ENCODE data around the gene PPP6R1. TPM values are rescaled to one million over a fixed set of nuclear protein-coding genes. Genes with fewer than 3 reads are reported as not detected.

The PPP6R1 gene
- total RNA-seq, 1 experiment from 2014 or later = 134 TPM

DNA sequence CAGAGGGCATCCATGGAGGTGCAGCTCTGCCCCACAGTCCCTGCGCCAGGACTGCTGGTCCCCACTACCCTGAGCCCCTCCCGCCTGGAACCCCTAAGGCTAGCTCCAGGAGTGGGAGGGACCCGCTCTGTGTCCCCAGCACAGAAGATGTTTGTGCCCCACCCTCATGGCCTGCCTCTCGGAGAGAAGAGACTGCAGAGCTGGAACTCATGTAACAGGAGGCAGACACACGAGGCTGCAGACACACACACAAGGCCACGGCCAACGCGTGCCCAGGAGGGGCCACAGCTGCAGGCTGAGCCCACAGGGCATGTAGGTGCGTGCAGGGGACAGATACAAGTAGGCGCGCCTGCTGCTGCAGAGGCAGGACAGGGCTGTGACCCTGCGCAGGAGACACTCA, 19.8 kb downstream of the PPP6R1 start:
- H3K9me2 ChIP-seq (replicated peaks; ENCODE audit: insufficient read depth, low read length) = no peaks in the 10 kb centered on the region

DNA sequence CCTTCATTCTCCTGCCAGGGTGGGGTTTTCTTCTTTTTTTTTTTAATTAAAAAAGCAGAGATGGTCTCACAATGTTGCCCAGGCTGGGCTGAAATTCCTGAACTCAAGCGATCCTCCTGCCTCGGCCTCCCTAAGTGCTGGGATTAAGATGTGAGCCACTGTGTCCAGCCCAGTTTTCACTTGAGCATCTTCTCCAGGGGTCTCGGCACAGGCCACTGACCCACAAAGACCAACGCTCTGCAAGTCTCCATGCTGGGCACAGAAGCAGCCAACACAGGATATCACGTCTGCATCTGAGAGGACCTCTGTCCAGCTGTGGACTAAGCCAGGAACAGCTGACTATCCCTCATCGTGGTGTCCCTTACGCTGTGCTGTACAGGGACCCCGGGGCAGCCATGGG, 20.8 kb downstream of the PPP6R1 start:
- DNase-seq = no peak
- H4K20me1 ChIP-seq (ENCODE audit: insufficient read depth, low read depth, low read length) = peaks cover 60% of the 10 kb centered on the region

More for the DNA sequence above, 19.8 kb downstream of the PPP6R1 start:
- no peak overlapping the region for H2AFZ ChIP-seq (ENCODE audit: low read length)
- peaks cover 61% of the 10 kb centered on the region for H4K20me1 ChIP-seq (ENCODE audit: insufficient read depth, low read depth, low read length)
- H3K36me3 ChIP-seq (ENCODE audit: insufficient read depth, low read length) = peaks cover 74% of the 10 kb centered on the region
- H3K27me3 ChIP-seq (ENCODE audit: low read length) = no peaks in the 10 kb centered on the region
- peaks cover 54% of the 10 kb centered on the region for H3K79me2 ChIP-seq (ENCODE audit: low read length)
- H3K4me3 ChIP-seq (ENCODE audit: low read length) = no peak overlapping the region
- no peak for DNase-seq
- no peak overlapping the region for H3K27ac ChIP-seq (ENCODE audit: low read length)
- H3K9ac ChIP-seq (ENCODE audit: low read length) = no peak overlapping the region
- no peak overlapping the region for H3K4me2 ChIP-seq (ENCODE audit: low read depth, low read length, poor library complexity, severe bottlenecking)
- no peaks in the 10 kb centered on the region for H3K9me3 ChIP-seq (ENCODE audit: low read length)
- H3K4me1 ChIP-seq (ENCODE audit: low read length) = no peaks in the 10 kb centered on the region

DNA sequence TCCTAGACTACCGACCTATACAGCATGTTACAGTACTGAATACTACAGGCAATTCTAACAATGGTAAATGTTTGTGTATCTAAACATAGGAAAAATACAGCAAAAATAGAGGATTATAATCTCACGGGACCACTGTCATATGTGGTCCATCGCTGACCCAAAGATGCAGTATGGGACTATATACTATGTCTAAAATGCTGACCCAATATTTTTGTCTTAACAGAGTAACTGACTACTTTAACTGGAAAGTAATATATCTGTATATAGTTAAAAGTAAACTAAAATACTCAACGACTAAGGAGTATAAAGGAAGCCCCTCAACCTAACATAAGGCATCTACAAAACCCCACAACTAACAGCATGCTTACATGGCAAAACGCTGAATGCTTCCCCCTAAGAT, 25.8 kb downstream of the PPP6R1 start:
- H3K4me3 ChIP-seq (ENCODE audit: low read length) = no peak overlapping the region
- H3K9ac ChIP-seq (ENCODE audit: low read length) = no peak overlapping the region
- peaks cover 51% of the 10 kb centered on the region for H4K20me1 ChIP-seq (ENCODE audit: insufficient read depth, low read depth, low read length)

More for the DNA sequence above, 20.8 kb downstream of the PPP6R1 start:
- H3K4me1 ChIP-seq (ENCODE audit: low read length) = no peaks in the 10 kb centered on the region
- H3K9me3 ChIP-seq (ENCODE audit: low read length) = no peaks in the 10 kb centered on the region
- H3K27ac ChIP-seq (ENCODE audit: low read length) = no peak overlapping the region
- no peak overlapping the region for H2AFZ ChIP-seq (ENCODE audit: low read length)
- no peak overlapping the region for H3K4me3 ChIP-seq (ENCODE audit: low read length)
- H3K27me3 ChIP-seq (ENCODE audit: low read length) = no peaks in the 10 kb centered on the region
- peaks cover 80% of the 10 kb centered on the region for H3K36me3 ChIP-seq (ENCODE audit: insufficient read depth, low read length)
- no peak overlapping the region for H3K4me2 ChIP-seq (ENCODE audit: low read depth, low read length, poor library complexity, severe bottlenecking)
- peaks cover 55% of the 10 kb centered on the region for H3K79me2 ChIP-seq (ENCODE audit: low read length)
- no peaks in the 10 kb centered on the region for H3K9me2 ChIP-seq (replicated peaks; ENCODE audit: insufficient read depth, low read length)
- H3K9ac ChIP-seq (ENCODE audit: low read length) = no peak overlapping the region

DNA sequence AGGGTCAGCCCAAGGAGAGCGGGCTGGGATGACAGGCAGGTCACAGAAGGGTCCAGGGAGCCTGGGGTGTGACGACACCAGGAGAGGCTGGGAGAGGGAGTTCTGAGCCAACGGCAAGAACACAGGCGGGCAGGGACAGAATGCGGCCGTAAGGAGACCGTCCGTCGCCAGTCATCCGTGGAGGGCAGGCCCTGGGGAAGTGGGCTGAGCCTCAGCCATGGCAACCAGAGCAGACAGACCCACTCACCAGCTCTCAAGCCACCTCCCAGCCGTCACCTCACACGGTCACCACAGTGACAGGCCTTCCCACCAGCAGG, 26.6 kb downstream of the PPP6R1 start:
- H3K4me2 ChIP-seq (ENCODE audit: low read depth, low read length, poor library complexity, severe bottlenecking) = no peak overlapping the region
- H3K9ac ChIP-seq (ENCODE audit: low read length) = no peak overlapping the region
- H3K9me3 ChIP-seq (ENCODE audit: low read length) = no peaks in the 10 kb centered on the region
- no peak overlapping the region for H3K4me3 ChIP-seq (ENCODE audit: low read length)
- H3K4me1 ChIP-seq (ENCODE audit: low read length) = no peaks in the 10 kb centered on the region
- H3K36me3 ChIP-seq (ENCODE audit: insufficient read depth, low read length) = peaks cover 79% of the 10 kb centered on the region
- H3K27ac ChIP-seq (ENCODE audit: low read length) = no peak overlapping the region
- no peaks in the 10 kb centered on the region for H3K27me3 ChIP-seq (ENCODE audit: low read length)
- no peak overlapping the region for H2AFZ ChIP-seq (ENCODE audit: low read length)
- DNase-seq = no peak
- H3K9me2 ChIP-seq (replicated peaks; ENCODE audit: insufficient read depth, low read length) = no peaks in the 10 kb centered on the region
- peaks cover 48% of the 10 kb centered on the region for H4K20me1 ChIP-seq (ENCODE audit: insufficient read depth, low read depth, low read length)
- peaks cover 35% of the 10 kb centered on the region for H3K79me2 ChIP-seq (ENCODE audit: low read length)

More for the DNA sequence above, 25.8 kb downstream of the PPP6R1 start:
- Histone ChIP-seq H3K27me3 (ENCODE audit: low read length) (no peaks in the 10 kb centered on the region), H3K4me2 (ENCODE audit: low read depth, low read length, poor library complexity, severe bottlenecking) (no peak overlapping the region), H2AFZ (ENCODE audit: low read length) (no peak overlapping the region), H3K79me2 (ENCODE audit: low read length) (peaks cover 40% of the 10 kb centered on the region), H3K27ac (ENCODE audit: low read length) (no peak overlapping the region), H3K36me3 (ENCODE audit: insufficient read depth, low read length) (peaks cover 79% of the 10 kb centered on the region), H3K4me1 (ENCODE audit: low read length) (no peaks in the 10 kb centered on the region), H3K9me3 (ENCODE audit: low read length) (no peaks in the 10 kb centered on the region), H3K9me2 (replicated peaks; ENCODE audit: insufficient read depth, low read length) (no peaks in the 10 kb centered on the region)
- DNase-seq = no peak

- no peak for DNase-seq
- Histone ChIP-seq H3K27ac (ENCODE audit: low read length) (no peak overlapping the region), H3K9ac (ENCODE audit: low read length) (no peak overlapping the region), H3K27me3 (ENCODE audit: low read length) (no peaks in the 10 kb centered on the region), H3K79me2 (ENCODE audit: low read length) (peaks cover 31% of the 10 kb centered on the region), H3K9me3 (ENCODE audit: low read length) (no peaks in the 10 kb centered on the region), H3K9me2 (replicated peaks; ENCODE audit: insufficient read depth, low read length) (no peaks in the 10 kb centered on the region), H2AFZ (ENCODE audit: low read length) (no peak overlapping the region), H3K4me2 (ENCODE audit: low read depth, low read length, poor library complexity, severe bottlenecking) (no peak overlapping the region), H3K4me1 (ENCODE audit: low read length) (no peaks in the 10 kb centered on the region), H3K36me3 (ENCODE audit: insufficient read depth, low read length) (peaks cover 79% of the 10 kb centered on the region), H3K4me3 (ENCODE audit: low read length) (no peak overlapping the region), H4K20me1 (ENCODE audit: insufficient read depth, low read depth, low read length) (peaks cover 43% of the 10 kb centered on the region)
Measured at GRCh38 chr19:55231391-55232285, 27.2 kb downstream of the PPP6R1 start.

DNA sequence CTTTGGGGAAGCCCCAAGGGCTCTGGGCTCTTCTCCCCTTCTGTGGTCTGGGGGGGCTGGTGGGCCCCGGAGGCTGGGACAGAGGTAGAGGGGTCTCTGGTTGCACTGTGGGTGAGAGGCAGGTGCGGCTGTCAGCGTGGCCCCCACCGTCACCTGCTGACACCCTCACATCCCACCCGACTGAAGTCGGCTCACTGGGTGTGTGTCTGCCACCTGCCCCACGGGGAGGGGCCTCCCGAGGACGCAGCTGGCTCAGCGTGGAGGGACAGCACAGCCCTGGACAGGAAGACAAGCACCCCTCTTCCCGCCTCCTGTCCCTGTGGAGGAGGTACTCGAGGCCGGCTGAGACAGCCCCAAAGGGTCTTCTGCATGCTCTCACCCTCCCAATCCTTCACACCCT, 28.0 kb downstream of the PPP6R1 start:
- no peak for DNase-seq
- Histone ChIP-seq H3K36me3 (ENCODE audit: insufficient read depth, low read length) (peaks cover 79% of the 10 kb centered on the region), H4K20me1 (ENCODE audit: insufficient read depth, low read depth, low read length) (peaks cover 34% of the 10 kb centered on the region)

DNA sequence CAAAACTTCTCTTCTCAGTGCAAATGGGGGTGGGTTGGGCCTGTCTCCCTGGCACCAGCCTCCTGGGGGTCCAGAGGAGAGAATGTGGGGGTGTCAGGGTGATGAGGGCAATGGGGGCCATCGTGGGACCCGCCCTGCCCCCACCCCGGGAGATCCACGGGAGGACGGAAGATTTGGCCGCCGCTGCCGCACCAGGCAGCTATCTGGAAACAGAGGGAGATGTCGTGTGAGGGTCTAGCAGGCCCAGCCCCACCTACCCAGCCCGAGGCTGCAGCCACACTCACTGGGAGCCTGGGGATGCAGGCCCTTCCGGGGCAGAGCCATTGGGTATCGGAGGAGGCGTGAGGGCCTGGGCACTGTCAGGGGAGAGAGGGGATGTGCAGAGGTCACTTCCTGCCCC, 28.5 kb downstream of the PPP6R1 start:
- H3K9ac ChIP-seq (ENCODE audit: low read length) = no peak overlapping the region
- no peaks in the 10 kb centered on the region for H3K9me2 ChIP-seq (replicated peaks; ENCODE audit: insufficient read depth, low read length)
- no peaks in the 10 kb centered on the region for H3K9me3 ChIP-seq (ENCODE audit: low read length)
- H4K20me1 ChIP-seq (ENCODE audit: insufficient read depth, low read depth, low read length) = peaks cover 34% of the 10 kb centered on the region
- H3K36me3 ChIP-seq (ENCODE audit: insufficient read depth, low read length) = peaks cover 82% of the 10 kb centered on the region
- DNase-seq = no peak
- no peak overlapping the region for H2AFZ ChIP-seq (ENCODE audit: low read length)
- H3K4me3 ChIP-seq (ENCODE audit: low read length) = no peak overlapping the region
- H3K27ac ChIP-seq (ENCODE audit: low read length) = no peak overlapping the region
- H3K79me2 ChIP-seq (ENCODE audit: low read length) = peaks cover 24% of the 10 kb centered on the region
- H3K4me2 ChIP-seq (ENCODE audit: low read depth, low read length, poor library complexity, severe bottlenecking) = no peak overlapping the region
- H3K27me3 ChIP-seq (ENCODE audit: low read length) = no peaks in the 10 kb centered on the region
- no peaks in the 10 kb centered on the region for H3K4me1 ChIP-seq (ENCODE audit: low read length)

More for the DNA sequence above, 28.0 kb downstream of the PPP6R1 start:
- Histone ChIP-seq H3K79me2 (ENCODE audit: low read length) (peaks cover 24% of the 10 kb centered on the region), H3K4me3 (ENCODE audit: low read length) (no peak overlapping the region), H2AFZ (ENCODE audit: low read length) (no peak overlapping the region), H3K9me2 (replicated peaks; ENCODE audit: insufficient read depth, low read length) (no peaks in the 10 kb centered on the region), H3K27ac (ENCODE audit: low read length) (no peak overlapping the region), H3K9me3 (ENCODE audit: low read length) (no peaks in the 10 kb centered on the region), H3K27me3 (ENCODE audit: low read length) (no peaks in the 10 kb centered on the region), H3K4me2 (ENCODE audit: low read depth, low read length, poor library complexity, severe bottlenecking) (no peak overlapping the region), H3K9ac (ENCODE audit: low read length) (no peak overlapping the region), H3K4me1 (ENCODE audit: low read length) (no peaks in the 10 kb centered on the region)

DNA sequence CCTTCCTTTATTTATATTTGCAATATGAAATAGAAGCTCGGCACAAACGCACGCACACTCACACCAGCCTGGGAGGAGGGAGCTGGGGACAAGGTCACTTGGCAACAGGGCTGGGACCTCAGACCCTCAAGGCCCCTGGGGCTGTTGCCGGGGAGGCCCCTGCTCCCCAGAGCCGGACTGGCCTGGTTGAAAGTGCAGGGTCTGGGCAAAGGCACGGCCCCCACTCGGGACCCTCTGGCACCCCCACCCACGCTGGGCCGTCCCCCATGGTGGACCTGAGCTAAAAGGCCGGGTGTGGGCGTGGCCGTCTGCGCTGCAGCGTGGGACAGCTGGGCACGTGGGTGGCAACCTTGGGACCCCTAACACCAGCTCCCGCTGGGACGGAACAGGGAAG, 29.0 kb downstream of the PPP6R1 start:
- H3K27me3 ChIP-seq (ENCODE audit: low read length) = no peaks in the 10 kb centered on the region
- H3K36me3 ChIP-seq (ENCODE audit: insufficient read depth, low read length) = peaks cover 82% of the 10 kb centered on the region
- no peak overlapping the region for H2AFZ ChIP-seq (ENCODE audit: low read length)
- no peak overlapping the region for H3K4me2 ChIP-seq (ENCODE audit: low read depth, low read length, poor library complexity, severe bottlenecking)
- H3K79me2 ChIP-seq (ENCODE audit: low read length) = peaks cover 18% of the 10 kb centered on the region
- no peak overlapping the region for H3K4me3 ChIP-seq (ENCODE audit: low read length)
- H3K4me1 ChIP-seq (ENCODE audit: low read length) = no peaks in the 10 kb centered on the region
- H3K9me2 ChIP-seq (replicated peaks; ENCODE audit: insufficient read depth, low read length) = no peaks in the 10 kb centered on the region
- peaks cover 29% of the 10 kb centered on the region for H4K20me1 ChIP-seq (ENCODE audit: insufficient read depth, low read depth, low read length)
- H3K9ac ChIP-seq (ENCODE audit: low read length) = no peak overlapping the region
- H3K27ac ChIP-seq (ENCODE audit: low read length) = no peak overlapping the region
- H3K9me3 ChIP-seq (ENCODE audit: low read length) = no peaks in the 10 kb centered on the region
- no peak for DNase-seq
